Ectodermal cell (in vitro differentiated cells): ENCODE data around the gene RTL5. TPM values are rescaled to one million over a fixed set of nuclear protein-coding genes. Genes with fewer than 3 reads are reported as not detected.
"Not testable (repeated sequence)": the region's sequence is repeated elsewhere in the genome, so short reads cannot be mapped to it uniquely, and the experiment has no call there.

Experiments
- H3K27ac ChIP-seq: 2 replicates; pipeline ENCODE4 v1.7.0; 2013; ENCODE audit warnings: mild to moderate bottlenecking, low read depth, low read length; ENCODE audit not compliant: insufficient read depth, poor library complexity, severe bottlenecking
- H3K27me3 ChIP-seq: 2 replicates; pipeline ENCODE4 v1.7.0; 2013; ENCODE audit warnings: mild to moderate bottlenecking, low read length; ENCODE audit not compliant: insufficient read depth, control insufficient read depth, poor library complexity, severe bottlenecking
- H3K36me3 ChIP-seq: one replicate; pipeline ENCODE4 v1.7.0; 2013; ENCODE audit warnings: low read length; ENCODE audit not compliant: control insufficient read depth, insufficient read depth
- H3K4me1 ChIP-seq: one replicate; pipeline ENCODE4 v1.7.0; 2013; ENCODE audit warnings: low read length; ENCODE audit not compliant: control insufficient read depth, insufficient read depth
- H3K4me3 ChIP-seq: 2 replicates; pipeline ENCODE4 v1.7.0; 2013; ENCODE audit warnings: low read depth, low read length, control low read depth; ENCODE audit not compliant: insufficient read depth
- H3K9me3 ChIP-seq: 2 replicates; pipeline ENCODE4 v1.7.0; 2013; ENCODE audit warnings: mild to moderate bottlenecking, low read length, moderate library complexity; ENCODE audit not compliant: control insufficient read depth
- WGBS, 2 experiments: methylation state at CpG; one replicate each; pipeline ENCODE4 v1.1.7; 2013; ENCODE audit warnings: missing lambda C conversion rate in 2 of 2; 5-methylcytosine and 5-hydroxymethylcytosine counted together
- polyA plus RNA-seq, 4 experiments: library from polyadenylated mRNA; stranded (reverse); fragments of 50-300 nt; gene quantifications; one replicate each; pipeline ENCODE4 v1.2.3, GENCODE V29; 2013

Gene RTL5
- polyA plus RNA-seq (2013, experiment 1 of 4): 8.9 TPM
- polyA plus RNA-seq (2013, experiment 2 of 4): 8.0 TPM
- 6.8 TPM for polyA plus RNA-seq (2013, experiment 3 of 4)
- polyA plus RNA-seq (2013, experiment 4 of 4): 7.2 TPM

GRCh38 chrX:72131317-72132294 lies at the start of gene RTL5:
TSS of gene RTL5 (minus strand) at chrX:72131915.
- Histone ChIP-seq H3K27ac (peak within 1 kb of the TSS; percentile 50), H3K4me3 (peak within 1 kb of the TSS; percentile 43), H3K36me3 (no peaks in the 10 kb centered on the region), H3K4me1 (peaks cover 5% of the 10 kb centered on the region), H3K27me3 (peaks cover 29% of the 10 kb centered on the region), H3K9me3 (no peaks in the 10 kb centered on the region)
- 1% methylated on average over 106 of the region's 106 CpGs for WGBS, 2 experiments

- H3K27ac ChIP-seq: no peak overlapping the region
- peak overlapping the region; percentile 29 for H3K4me3 ChIP-seq
- H3K4me1 ChIP-seq: no peaks in the 10 kb centered on the region
- WGBS, 2 experiments: 81 to 83% methylated on average over 1 of the region's 1 CpG
- no peaks in the 10 kb centered on the region for H3K9me3 ChIP-seq
- no peaks in the 10 kb centered on the region for H3K27me3 ChIP-seq
- H3K36me3 ChIP-seq: no peaks in the 10 kb centered on the region
Observed at GRCh38 chrX:72180539-72180938, 48.8 kb upstream of the RTL5 start.

GRCh38 chrX:72176981-72177380 lies 45.3 kb upstream of the RTL5 start:
- Histone ChIP-seq H3K27ac (no peak overlapping the region), H3K4me3 (no peak overlapping the region), H3K9me3 (no peaks in the 10 kb centered on the region), H3K36me3 (no peaks in the 10 kb centered on the region), H3K4me1 (no peaks in the 10 kb centered on the region), H3K27me3 (no peaks in the 10 kb centered on the region)
- WGBS, 2 experiments: 88 to 93% methylated on average over 2 of the region's 2 CpGs

- H3K4me3 ChIP-seq, H3K36me3 ChIP-seq, H3K27ac ChIP-seq, H3K4me1 ChIP-seq, H3K27me3 ChIP-seq, H3K9me3 ChIP-seq: not testable (repeated sequence)
- WGBS, 2 experiments: 98 to 100% methylated on average over 1 to 4 of the region's 5 CpGs
Observed at GRCh38 chrX:72176289-72176688, 44.6 kb upstream of the RTL5 start.

GRCh38 chrX:72169008-72169728 lies 37.5 kb upstream of the RTL5 start:
- WGBS, 2 experiments: 77 to 82% methylated on average over 3 to 6 of the region's 6 CpGs

GRCh38 chrX:72165551-72165950 lies 33.8 kb upstream of the RTL5 start:
- no peak overlapping the region for H3K27ac ChIP-seq
- H3K36me3 ChIP-seq: no peaks in the 10 kb centered on the region
- no peaks in the 10 kb centered on the region for H3K4me1 ChIP-seq
- no peak overlapping the region for H3K4me3 ChIP-seq
- H3K9me3 ChIP-seq: no peaks in the 10 kb centered on the region
- H3K27me3 ChIP-seq: no peaks in the 10 kb centered on the region
- WGBS, 2 experiments: 72 to 89% methylated on average over 2 to 4 of the region's 4 CpGs

More at GRCh38 chrX:72169008-72169728, 37.5 kb upstream of the RTL5 start:
- Histone ChIP-seq H3K4me1 (no peaks in the 10 kb centered on the region), H3K36me3 (no peaks in the 10 kb centered on the region), H3K4me3 (no peak overlapping the region), H3K27me3 (no peaks in the 10 kb centered on the region), H3K9me3 (no peaks in the 10 kb centered on the region), H3K27ac (no peak overlapping the region)

GRCh38 chrX:72159769-72160168 lies 28.1 kb upstream of the RTL5 start:
- Histone ChIP-seq H3K27ac (no peak overlapping the region), H3K36me3 (no peaks in the 10 kb centered on the region), H3K9me3 (no peaks in the 10 kb centered on the region), H3K4me1 (no peaks in the 10 kb centered on the region), H3K4me3 (no peak overlapping the region), H3K27me3 (no peaks in the 10 kb centered on the region)
- WGBS, 2 experiments: 80 to 85% methylated on average over 10 of the region's 10 CpGs

- Histone ChIP-seq H3K9me3 (no peaks in the 10 kb centered on the region), H3K4me3 (no peak overlapping the region), H3K27me3 (no peaks in the 10 kb centered on the region), H3K27ac (no peak overlapping the region), H3K36me3 (no peaks in the 10 kb centered on the region), H3K4me1 (no peaks in the 10 kb centered on the region)
- 92 to 94% methylated on average over 3 of the region's 3 CpGs for WGBS, 2 experiments
Observed at GRCh38 chrX:72158773-72159172, 27.1 kb upstream of the RTL5 start.

GRCh38 chrX:72146527-72146926 lies 14.8 kb upstream of the RTL5 start:
- Histone ChIP-seq H3K36me3 (no peaks in the 10 kb centered on the region), H3K27ac (no peak overlapping the region), H3K4me3 (no peak overlapping the region), H3K9me3 (no peaks in the 10 kb centered on the region), H3K4me1 (peaks cover 2% of the 10 kb centered on the region), H3K27me3 (no peaks in the 10 kb centered on the region)
- WGBS, 2 experiments: 87 to 100% methylated on average over 1 to 2 of the region's 2 CpGs

- Histone ChIP-seq H3K4me1 (peaks cover 2% of the 10 kb centered on the region), H3K27ac (no peak overlapping the region), H3K9me3 (no peaks in the 10 kb centered on the region), H3K27me3 (no peaks in the 10 kb centered on the region), H3K4me3 (no peak overlapping the region), H3K36me3 (no peaks in the 10 kb centered on the region)
- WGBS, 2 experiments: 50% methylated on average over 2 of the region's 2 CpGs
Observed at GRCh38 chrX:72145181-72145580, 13.5 kb upstream of the RTL5 start.
